Stimulated activated CD4-positive, alpha-beta T cell treated with anti-CD3 and anti-CD28 coated beads, Interleukin-4, amount 100 ng/mL, for 24 hours (primary cell): ENCODE measurements around the gene GRID2.

Experiments used
- DNase-seq: peaks from one replicate; pipeline ENCODE4 v3.0.0-alpha.2; 2020

GRID2 gene

GRCh38 chr4:93722446-93722845 lies 1418.7 kb downstream of the GRID2 start:
- DNase-seq, result no peak

GRCh38 chr4:93730251-93730650 lies 1426.5 kb downstream of the GRID2 start:
- DNase-seq, result no peak

- no peak for DNase-seq
Measured at GRCh38 chr4:93730760-93731159, 1427.0 kb downstream of the GRID2 start.

- DNase-seq, result no peak
Measured at GRCh38 chr4:93731456-93731855, 1427.7 kb downstream of the GRID2 start.

GRCh38 chr4:93732509-93732908 lies 1428.7 kb downstream of the GRID2 start:
- no peak for DNase-seq

- no peak for DNase-seq
Measured at GRCh38 chr4:93740890-93741289, 1437.1 kb downstream of the GRID2 start.

GRCh38 chr4:93743022-93743421 lies 1439.3 kb downstream of the GRID2 start:
- DNase-seq, result no peak

- no peak for DNase-seq
Measured at GRCh38 chr4:93743635-93744034, 1439.9 kb downstream of the GRID2 start.

- DNase-seq, result no peak
Measured at GRCh38 chr4:93744961-93745360, 1441.2 kb downstream of the GRID2 start.

GRCh38 chr4:93746031-93746430 lies 1442.3 kb downstream of the GRID2 start:
- DNase-seq, result no peak

GRCh38 chr4:93747220-93747619 lies 1443.5 kb downstream of the GRID2 start:
- DNase-seq, result no peak

- no peak for DNase-seq
Measured at GRCh38 chr4:93748373-93749291, 1444.9 kb downstream of the GRID2 start.

- no peak for DNase-seq
Measured at GRCh38 chr4:93749292-93749761, 1445.6 kb downstream of the GRID2 start.

GRCh38 chr4:93751411-93751810 lies 1447.6 kb downstream of the GRID2 start:
- no peak for DNase-seq

GRCh38 chr4:93756101-93756500 lies 1452.3 kb downstream of the GRID2 start:
- no peak for DNase-seq

- no peak for DNase-seq
Measured at GRCh38 chr4:93759506-93759905, 1455.7 kb downstream of the GRID2 start.

- no peak for DNase-seq
Measured at GRCh38 chr4:93760284-93760683, 1456.5 kb downstream of the GRID2 start.

GRCh38 chr4:93761286-93761685 lies 1457.5 kb downstream of the GRID2 start:
- no peak for DNase-seq

- no peak for DNase-seq
Measured at GRCh38 chr4:93764639-93765246, 1461.0 kb downstream of the GRID2 start.

- no peak for DNase-seq
Measured at GRCh38 chr4:93767917-93768316, 1464.2 kb downstream of the GRID2 start.

- DNase-seq, result no peak
Measured at GRCh38 chr4:93770201-93770600, 1466.4 kb downstream of the GRID2 start.

- DNase-seq, result no peak
Measured at GRCh38 chr4:93771640-93772411, 1468.1 kb downstream of the GRID2 start.

GRCh38 chr4:93772858-93773257 lies 1469.1 kb downstream of the GRID2 start:
- DNase-seq, result no peak
